Stimulated activated CD4-positive, alpha-beta T cell treated with anti-CD3 and anti-CD28 coated beads, Interleukin-12 subunit alpha, Interleukin-12 subunit beta, amount 100 ng/mL, for 4 hours (primary cell): ENCODE data around the gene NHS.

Experiments used
- DNase-seq: peaks from one replicate; pipeline ENCODE4 v3.0.0-alpha.2; 2020

NHS gene

DNA sequence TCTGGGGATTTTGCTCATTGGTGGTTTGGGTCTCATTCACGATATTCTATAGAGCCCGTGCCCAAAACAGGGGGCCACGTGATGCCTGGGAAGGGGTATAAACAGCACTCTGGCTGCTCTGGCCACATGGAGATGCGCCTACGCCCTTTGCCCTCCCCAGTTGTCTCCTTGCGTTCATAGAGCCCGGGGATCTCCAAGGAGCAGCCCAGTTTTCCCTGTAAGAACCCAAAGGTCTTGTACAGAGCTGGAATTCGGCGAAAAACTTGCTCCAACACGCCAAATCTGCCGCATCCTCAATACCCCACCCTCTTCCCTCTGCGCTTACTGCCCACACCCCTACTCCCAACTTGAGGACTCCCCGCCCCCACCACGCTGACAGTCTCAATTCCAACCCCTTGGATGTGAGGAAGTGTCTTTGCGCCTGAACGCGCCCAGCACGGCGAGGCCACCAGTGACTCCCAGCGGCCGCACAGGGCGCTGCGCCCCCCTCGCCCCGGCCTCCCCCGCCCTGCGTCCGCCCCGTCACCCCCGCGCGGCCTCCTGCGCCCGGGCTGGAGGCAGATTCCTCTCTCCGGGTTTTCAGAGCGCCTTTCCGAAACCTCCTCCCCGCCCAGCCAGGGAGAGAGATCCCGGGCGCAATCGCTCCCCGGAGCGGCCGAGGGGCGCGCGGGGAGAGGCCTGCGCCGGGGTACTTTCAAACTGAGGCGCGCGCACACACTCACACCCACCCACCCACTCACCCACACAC, at the start of gene NHS:
Gene NHS (plus strand): TSS at position 582 of the 748 bp plus-strand sequence. CDS start 558 bp downstream, outside the sequence.
- DNase-seq, result no peak

DNA sequence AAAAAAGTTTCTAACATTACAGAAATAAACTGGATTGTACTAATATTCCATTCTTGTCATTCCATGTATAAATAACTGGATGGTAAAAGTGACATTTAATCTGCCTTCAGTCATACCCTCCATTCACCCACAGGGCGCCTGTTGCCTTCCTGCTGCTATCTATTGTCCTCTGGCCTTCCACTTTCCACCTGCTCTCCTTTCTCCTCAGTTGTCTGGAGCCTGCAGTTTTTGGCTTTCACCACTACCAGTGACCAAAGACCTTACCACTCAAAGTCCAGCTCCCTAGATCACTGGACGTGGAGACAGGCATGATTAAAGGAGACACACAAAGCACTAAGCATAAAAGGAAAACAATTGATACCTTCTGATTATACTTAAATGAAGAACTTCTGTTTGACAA, 46.2 kb upstream of the NHS start:
- no peak for DNase-seq

- no peak for DNase-seq
Observed at GRCh38 chrX:17336377-17336776, 38.6 kb upstream of the NHS start.

DNA sequence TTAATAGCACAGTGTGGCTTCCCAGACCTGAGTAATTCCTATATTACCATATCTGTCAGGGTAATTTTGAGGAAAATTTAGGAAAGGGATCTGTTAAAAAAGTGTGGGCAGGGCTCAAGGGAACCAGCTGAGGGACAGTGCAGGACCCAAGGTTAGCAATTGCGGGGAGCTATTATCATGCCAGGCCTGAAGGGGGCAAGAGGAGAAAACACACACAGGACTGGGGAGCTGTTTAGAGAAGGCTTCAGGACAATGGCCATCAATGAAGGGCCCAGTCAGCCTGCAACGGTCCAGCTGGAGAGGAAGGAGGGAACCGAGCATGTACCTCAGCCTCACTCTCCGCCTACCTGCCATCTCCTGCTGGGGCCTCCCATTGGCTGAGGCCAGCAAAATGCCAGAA, 19.0 kb upstream of the NHS start:
- DNase-seq, result no peak

GRCh38 chrX:17359500-17359899, 15.5 kb upstream of the NHS start:
- DNase-seq, result no peak

DNA sequence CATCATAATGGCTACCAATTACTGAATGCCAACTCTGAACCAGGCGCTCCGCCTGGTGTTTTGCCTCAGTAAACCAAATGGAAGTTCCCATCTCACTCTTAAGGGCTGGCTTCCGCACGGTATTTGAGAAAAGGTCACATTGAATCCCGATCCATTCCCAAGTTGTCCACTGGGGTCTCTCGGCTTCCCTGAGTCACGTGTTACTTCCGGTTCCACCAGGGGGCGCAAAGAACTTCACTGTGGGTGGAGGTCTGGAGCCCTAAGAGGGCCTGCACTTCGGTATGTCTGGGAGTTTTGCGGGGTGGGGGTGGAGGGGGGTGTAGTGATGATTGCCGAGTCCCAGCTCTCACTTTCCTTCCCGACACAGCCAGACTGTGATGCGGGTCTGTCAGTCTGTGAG, 13.4 kb upstream of the NHS start:
- DNase-seq, result no peak

DNA sequence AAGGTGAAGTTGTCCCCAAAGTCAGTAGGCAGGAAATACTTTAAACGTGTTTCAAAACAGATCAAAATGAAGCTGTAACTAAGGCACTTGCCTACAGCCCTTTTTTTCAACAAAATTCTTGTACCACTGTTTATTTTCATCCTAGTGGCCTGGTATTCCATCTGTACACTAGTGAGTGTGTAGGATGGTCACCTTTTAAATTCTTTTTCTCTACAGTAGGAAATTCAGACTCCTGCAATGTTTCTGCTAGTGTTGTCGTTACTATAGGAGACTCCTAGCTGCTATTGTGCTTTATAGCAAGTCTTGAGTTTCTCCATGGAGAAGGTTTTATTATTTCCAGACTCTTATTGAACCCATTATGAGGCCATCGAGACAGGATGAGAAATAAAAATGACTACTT, 7.0 kb upstream of the NHS start:
- no peak for DNase-seq

DNA sequence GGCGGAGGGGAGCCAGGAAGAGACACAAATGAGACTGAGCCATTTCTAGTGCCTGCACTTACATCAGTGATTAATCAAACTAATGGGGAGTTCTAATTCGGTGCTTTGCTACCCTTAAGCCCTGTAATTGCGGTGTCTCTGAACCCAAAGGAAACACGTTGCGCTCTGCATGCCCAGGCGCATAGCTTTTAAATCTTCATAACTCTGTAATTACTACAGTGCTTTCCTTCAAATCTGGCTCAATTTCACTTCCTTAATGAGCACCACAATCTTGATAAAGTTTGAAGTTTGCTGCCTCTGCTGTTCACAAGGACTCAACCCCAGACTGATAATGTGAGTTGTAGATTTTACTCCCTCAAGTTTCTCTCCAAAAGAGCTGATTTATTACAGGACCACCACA, 5.7 kb upstream of the NHS start:
- no peak for DNase-seq

- no peak for DNase-seq
Observed at GRCh38 chrX:17370191-17370590, 4.8 kb upstream of the NHS start.

DNA sequence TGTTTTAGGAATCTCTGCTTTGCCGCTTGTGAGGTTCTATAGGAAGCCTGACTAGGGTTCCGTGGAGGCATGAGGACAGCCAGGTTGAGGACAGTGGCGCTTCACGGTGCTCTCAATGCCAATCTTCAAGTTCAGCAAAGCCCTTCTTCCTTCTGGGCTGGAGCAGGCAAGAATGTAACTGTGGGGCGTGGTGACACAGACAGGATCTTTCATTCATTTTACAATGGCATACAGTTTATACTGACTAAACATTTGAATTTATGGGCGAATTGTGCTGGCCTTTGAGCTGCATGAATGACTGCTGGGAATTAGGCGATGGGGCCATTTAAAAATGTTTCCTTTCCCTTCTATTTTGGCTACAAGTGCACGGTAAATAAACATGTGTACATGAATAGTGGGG, 2.9 kb upstream of the NHS start:
- DNase-seq, result no peak

DNA sequence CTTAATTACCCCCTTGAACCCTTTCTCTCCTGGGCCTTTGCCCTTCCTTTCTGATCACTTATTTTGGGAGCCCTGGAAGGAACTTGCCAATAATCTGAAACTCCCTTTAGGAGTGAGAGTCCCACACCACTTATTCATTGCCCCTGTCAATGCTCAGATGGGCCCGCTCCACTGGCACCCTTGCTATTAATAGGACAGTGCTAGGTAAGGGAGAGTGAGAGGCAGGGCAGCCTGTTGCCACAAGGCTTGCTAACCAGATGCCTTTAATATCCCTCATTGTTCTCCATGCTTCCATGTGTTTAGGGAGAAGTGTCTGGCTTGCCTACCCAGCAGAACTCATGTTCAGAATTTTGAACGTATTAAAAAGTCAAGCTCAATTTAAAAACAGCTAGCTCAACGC, 1.7 kb upstream of the NHS start:
- no peak for DNase-seq

DNA sequence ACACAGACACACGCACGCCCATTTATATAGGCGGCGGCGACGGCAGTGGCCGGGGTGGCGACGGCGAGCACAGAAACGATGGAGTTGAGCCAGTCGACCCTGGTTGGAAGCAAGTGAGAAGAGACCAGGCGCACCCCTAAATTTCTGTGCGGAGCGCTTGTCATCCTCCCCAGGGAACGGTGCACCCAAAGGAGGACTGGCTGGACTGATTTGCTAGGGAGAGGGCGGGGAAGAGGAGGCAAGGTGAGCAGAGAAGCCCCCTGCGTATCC, 302 bp downstream of the NHS start:
- no peak for DNase-seq

DNA sequence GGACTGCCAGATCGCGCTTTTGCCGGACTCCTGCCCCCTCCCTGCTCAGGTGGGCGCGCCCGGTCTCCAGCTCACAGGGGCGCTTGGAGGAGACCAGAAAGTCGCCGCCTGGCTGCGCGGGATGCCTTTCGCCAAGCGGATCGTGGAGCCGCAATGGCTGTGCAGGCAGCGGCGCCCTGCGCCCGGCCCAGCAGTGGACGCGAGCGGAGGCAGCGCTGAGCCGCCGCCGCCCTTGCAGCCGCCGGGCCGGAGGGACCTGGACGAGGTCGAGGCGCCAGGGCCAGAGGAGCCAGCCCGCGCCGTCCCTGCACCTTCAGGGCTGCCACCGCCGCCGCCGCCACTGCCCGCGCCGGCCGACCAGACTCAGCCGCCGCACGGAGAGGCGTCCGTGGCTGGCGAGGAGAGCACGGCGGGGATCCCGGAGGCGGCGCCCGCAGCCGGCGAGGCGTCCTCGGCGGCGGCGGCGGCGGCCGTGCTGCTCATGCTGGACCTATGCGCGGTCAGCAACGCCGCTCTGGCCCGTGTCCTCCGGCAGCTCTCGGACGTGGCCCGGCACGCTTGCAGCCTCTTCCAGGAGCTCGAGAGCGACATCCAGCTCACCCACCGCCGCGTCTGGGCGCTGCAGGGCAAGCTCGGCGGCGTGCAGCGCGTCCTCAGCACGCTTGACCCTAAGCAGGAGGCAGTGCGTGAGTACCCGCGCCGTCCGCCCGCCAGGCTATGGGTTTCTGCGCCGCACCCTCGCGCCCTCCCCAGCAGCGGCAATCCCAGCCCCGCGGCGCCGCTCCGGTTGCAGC, 834 bp downstream of the NHS start:
- DNase-seq, result no peak

- no peak for DNase-seq
Observed at GRCh38 chrX:17376431-17377077, 1.6 kb downstream of the NHS start.

GRCh38 chrX:17377091-17377717, 2.2 kb downstream of the NHS start:
- DNase-seq, result no peak

- DNase-seq, result no peak
Observed at GRCh38 chrX:17377795-17378194, 2.8 kb downstream of the NHS start.

GRCh38 chrX:17380221-17380620, 5.2 kb downstream of the NHS start:
- no peak for DNase-seq

DNA sequence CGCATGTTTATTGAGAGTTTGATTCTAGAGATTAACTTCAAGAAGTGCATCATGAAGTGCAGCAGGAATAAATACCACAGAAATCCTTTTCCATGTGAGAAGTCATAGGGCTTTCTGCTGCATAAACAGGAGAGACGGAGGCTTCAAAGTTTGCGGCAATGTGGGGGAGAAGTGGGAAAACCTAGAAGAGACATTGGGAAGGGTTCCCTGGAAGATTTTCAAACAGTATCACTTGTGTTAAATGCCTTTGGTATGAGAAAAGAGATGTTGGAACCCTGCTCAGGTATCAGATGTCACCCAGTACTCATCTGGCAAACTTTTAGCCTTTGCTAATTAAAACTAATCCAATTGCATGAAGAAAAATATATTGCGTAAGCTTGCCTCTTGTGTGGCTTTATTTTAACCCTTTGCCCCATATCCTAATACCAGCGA, 15.4 kb downstream of the NHS start:
- DNase-seq, result no peak

GRCh38 chrX:17395154-17395553, 20.2 kb downstream of the NHS start:
- no peak for DNase-seq

DNA sequence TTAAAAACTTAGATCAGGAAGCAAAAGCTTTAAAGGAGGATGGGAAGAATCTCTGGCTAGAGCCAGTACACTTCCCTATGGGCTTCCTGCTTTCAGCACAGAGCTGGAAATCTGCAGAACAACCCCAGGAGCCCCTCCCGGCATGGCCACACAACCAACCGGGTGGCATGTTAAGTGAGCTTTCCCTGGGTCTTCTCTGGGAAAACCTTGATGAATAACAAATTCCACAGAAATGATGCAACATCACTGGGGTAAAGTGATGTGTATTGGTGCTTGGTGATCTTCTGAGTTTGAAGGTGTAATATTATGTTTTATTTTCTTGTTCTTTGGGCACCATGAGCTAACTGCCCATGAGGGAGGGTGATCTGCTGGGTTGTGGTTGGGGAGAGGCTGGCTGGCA, 22.1 kb downstream of the NHS start:
- no peak for DNase-seq

GRCh38 chrX:17403189-17403691, 28.2 kb downstream of the NHS start:
- no peak for DNase-seq

DNA sequence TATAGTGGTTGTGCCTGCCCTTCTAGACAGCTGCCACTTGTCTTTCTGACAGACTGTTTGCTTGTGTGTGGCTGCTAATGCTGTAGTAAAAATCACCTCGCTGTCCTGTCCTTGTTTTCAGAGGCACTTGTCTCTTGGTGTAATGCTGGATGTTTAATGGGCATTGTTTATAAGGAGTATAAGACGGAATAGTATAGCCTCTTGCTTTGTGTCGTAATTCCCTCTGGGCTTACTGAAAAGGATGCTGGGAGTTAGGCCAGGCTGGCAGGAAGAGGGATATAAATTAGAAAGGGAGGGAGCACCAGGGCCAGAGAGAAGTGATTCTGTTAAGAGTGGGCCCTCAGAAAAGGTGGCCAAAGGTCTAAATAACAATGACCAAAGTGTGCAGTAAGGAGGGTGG, 29.0 kb downstream of the NHS start:
- no peak for DNase-seq

GRCh38 chrX:17405225-17405969, 30.4 kb downstream of the NHS start:
- no peak for DNase-seq
